ENCODE measurements around the gene GATAD2A. TPM values are rescaled to one million over a fixed set of nuclear protein-coding genes. Genes with fewer than 3 reads are reported as not detected.

GATAD2A gene
- total and polyA plus RNA-seq, 10 of the 15 experiments (the other 5 are each of a cell fraction or from before 2014, with no cell fraction given) = 2.6 to 173 (median 32.0) TPM

- TF ChIP-seq ZBTB11 (CRISPR knock-in tag; IDR thresholded peaks at IDR 0.05) (no peak), NR2C2 (IDR thresholded peaks at IDR 0.05; ENCODE audit: borderline replicate concordance, control insufficient read depth, insufficient read length, low read depth) (no peak), SPI1 (IDR thresholded peaks at IDR 0.05; ENCODE audit: borderline replicate concordance, insufficient read depth, low read depth, low read length) (no peak), MXI1 (IDR thresholded peaks at IDR 0.05; ENCODE audit: low read depth, low read length) (peak; percentile 14; the same call in 1 of the 2 replicates), MEF2B (IDR thresholded peaks at IDR 0.05; ENCODE audit: partially characterized antibody, poor library complexity, severe bottlenecking) (no peak), CEBPB (IDR thresholded peaks at IDR 0.05; ENCODE audit: borderline replicate concordance in 1 of 2, low read depth in 2 of 2, low read length in 2 of 2) (no peak), SKIL (IDR thresholded peaks at IDR 0.05; ENCODE audit: low read depth, poor library complexity, severe bottlenecking) (no peak), GATAD2B (conservative IDR thresholded peaks at IDR 0.05; ENCODE audit: low read depth) (0 out of 2 replicates have a peak, but pooled peaks have one; percentile 51), SP1 (IDR thresholded peaks at IDR 0.05; ENCODE audit: low read depth, low read length) (no peak), NFIC (IDR thresholded peaks at IDR 0.05; ENCODE audit: low read depth, low read length) (no peak), YY1 (IDR thresholded peaks at IDR 0.05; ENCODE audit: low read depth, low read length) (0 out of 2 replicates have a peak, but pooled peaks have one; percentile 20), HDAC6 (IDR thresholded peaks at IDR 0.05; ENCODE audit: unreplicated experiment) (no peak), TCF12 (IDR thresholded peaks at IDR 0.05; ENCODE audit: low read depth, low read length) (0 out of 2 replicates have a peak, but pooled peaks have one; percentile 13), ATF7 (IDR thresholded peaks at IDR 0.05; ENCODE audit: low read depth) (no peak), RELB (IDR thresholded peaks at IDR 0.05; ENCODE audit: low read depth) (0 out of 2 replicates have a peak, but pooled peaks have one; percentile 38), GABPA (IDR thresholded peaks at IDR 0.05; ENCODE audit: low read depth) (no peak)
These were observed 749 bp downstream of the GATAD2A start (continued) for GRCh38 chr19:19405971-19406877.

Data from GM12878 (cell line).